Measurements from ENCODE around the gene RFTN1.

RFTN1 gene

GRCh38 chr3:16464511-16465148, 48.9 kb downstream of the RFTN1 start:
- Histone ChIP-seq H3K27me3 (ENCODE audit: insufficient read depth, low read length, poor library complexity, severe bottlenecking) (no peaks in the 10 kb centered on the region), H3K79me2 (ENCODE audit: insufficient read depth, low read length) (peaks cover 88% of the 10 kb centered on the region), H3K4me1 (ENCODE audit: insufficient read depth, low read length, poor library complexity, severe bottlenecking) (peaks cover 66% of the 10 kb centered on the region), H3K36me3 (ENCODE audit: insufficient read depth, low read length) (peaks cover 47% of the 10 kb centered on the region; the same call in 1 of the 2 replicates), H3K9ac (ENCODE audit: low read depth, low read length, poor library complexity, severe bottlenecking) (no peak overlapping the region), H3F3A (ENCODE audit: low read depth) (no peaks in the 10 kb centered on the region; the same call in 1 of the 2 replicates), H4K20me1 (ENCODE audit: insufficient read depth, low read length, poor library complexity, severe bottlenecking) (peaks cover 11% of the 10 kb centered on the region), H3K9me3 (ENCODE audit: insufficient read depth, low read depth, low read length) (no peaks in the 10 kb centered on the region), H3K4me2 (ENCODE audit: low read depth, low read length, poor library complexity, severe bottlenecking) (no peak overlapping the region), H3K9me2 (replicated peaks; ENCODE audit: low read depth, low read length) (no peaks in the 10 kb centered on the region), H2AFZ (ENCODE audit: low read length) (no peak overlapping the region), H3K4me3 (ENCODE audit: low read length, poor library complexity, severe bottlenecking) (no peak overlapping the region)
- no peak for TF ChIP-seq CTCF (conservative IDR thresholded peaks at IDR 0.05; ENCODE audit: low read length)
- no peak for TF ChIP-seq EZH2phosphoT487 (IDR thresholded peaks at IDR 0.05; ENCODE audit: borderline replicate concordance)

- no peak overlapping the region for H3K4me3 ChIP-seq (ENCODE audit: low read length, poor library complexity, severe bottlenecking)
- no peaks in the 10 kb centered on the region for H3K9me3 ChIP-seq (ENCODE audit: insufficient read depth, low read depth, low read length)
- no peak overlapping the region for H2AFZ ChIP-seq (ENCODE audit: low read length)
- peaks cover 8% of the 10 kb centered on the region for H4K20me1 ChIP-seq (ENCODE audit: insufficient read depth, low read length, poor library complexity, severe bottlenecking)
- H3K4me1 ChIP-seq (ENCODE audit: insufficient read depth, low read length, poor library complexity, severe bottlenecking), result peaks cover 63% of the 10 kb centered on the region
- peaks cover 84% of the 10 kb centered on the region for H3K79me2 ChIP-seq (ENCODE audit: insufficient read depth, low read length)
- no peak overlapping the region for H3K9ac ChIP-seq (ENCODE audit: low read depth, low read length, poor library complexity, severe bottlenecking)
- TF ChIP-seq EZH2phosphoT487 (IDR thresholded peaks at IDR 0.05; ENCODE audit: borderline replicate concordance) (no peak), CTCF (conservative IDR thresholded peaks at IDR 0.05; ENCODE audit: low read length) (no peak)
- H3K9me2 ChIP-seq (replicated peaks; ENCODE audit: low read depth, low read length), result no peaks in the 10 kb centered on the region
- no peaks in the 10 kb centered on the region for H3K27me3 ChIP-seq (ENCODE audit: insufficient read depth, low read length, poor library complexity, severe bottlenecking)
- peaks cover 40% of the 10 kb centered on the region; the same call in 1 of the 2 replicates for H3K36me3 ChIP-seq (ENCODE audit: insufficient read depth, low read length)
- no peaks in the 10 kb centered on the region; the same call in 1 of the 2 replicates for H3F3A ChIP-seq (ENCODE audit: low read depth)
- peak overlapping the region; percentile 18 for H3K4me2 ChIP-seq (ENCODE audit: low read depth, low read length, poor library complexity, severe bottlenecking)
These were observed 49.6 kb downstream of the RFTN1 start for GRCh38 chr3:16463914-16464313.

- Histone ChIP-seq H3K9me2 (replicated peaks; ENCODE audit: low read depth, low read length) (no peaks in the 10 kb centered on the region), H3K4me1 (ENCODE audit: insufficient read depth, low read length, poor library complexity, severe bottlenecking) (peaks cover 63% of the 10 kb centered on the region), H3K36me3 (ENCODE audit: insufficient read depth, low read length) (peaks cover 38% of the 10 kb centered on the region; the same call in 1 of the 2 replicates), H2AFZ (ENCODE audit: low read length) (no peak overlapping the region), H3F3A (ENCODE audit: low read depth) (no peaks in the 10 kb centered on the region; the same call in 1 of the 2 replicates), H3K27me3 (ENCODE audit: insufficient read depth, low read length, poor library complexity, severe bottlenecking) (no peaks in the 10 kb centered on the region), H3K9ac (ENCODE audit: low read depth, low read length, poor library complexity, severe bottlenecking) (peak overlapping the region; percentile 53), H3K9me3 (ENCODE audit: insufficient read depth, low read depth, low read length) (no peaks in the 10 kb centered on the region), H3K4me3 (ENCODE audit: low read length, poor library complexity, severe bottlenecking) (peak overlapping the region; percentile 42), H3K4me2 (ENCODE audit: low read depth, low read length, poor library complexity, severe bottlenecking) (peak overlapping the region; percentile 67), H3K79me2 (ENCODE audit: insufficient read depth, low read length) (peaks cover 85% of the 10 kb centered on the region), H4K20me1 (ENCODE audit: insufficient read depth, low read length, poor library complexity, severe bottlenecking) (peaks cover 3% of the 10 kb centered on the region)
- TF ChIP-seq EZH2phosphoT487 (IDR thresholded peaks at IDR 0.05; ENCODE audit: borderline replicate concordance), result no peak
- no peak for TF ChIP-seq CTCF (conservative IDR thresholded peaks at IDR 0.05; ENCODE audit: low read length)
These were observed 50.4 kb downstream of the RFTN1 start for GRCh38 chr3:16463119-16463518.

All from Loucy (cell line).